ENCODE measurements around the gene HIVEP3. TPM values are rescaled to one million over a fixed set of nuclear protein-coding genes. Genes with fewer than 3 reads are reported as not detected.

HIVEP3 gene
- total RNA-seq, 1 donor from 2014 or later = 2.9 TPM

DNA sequence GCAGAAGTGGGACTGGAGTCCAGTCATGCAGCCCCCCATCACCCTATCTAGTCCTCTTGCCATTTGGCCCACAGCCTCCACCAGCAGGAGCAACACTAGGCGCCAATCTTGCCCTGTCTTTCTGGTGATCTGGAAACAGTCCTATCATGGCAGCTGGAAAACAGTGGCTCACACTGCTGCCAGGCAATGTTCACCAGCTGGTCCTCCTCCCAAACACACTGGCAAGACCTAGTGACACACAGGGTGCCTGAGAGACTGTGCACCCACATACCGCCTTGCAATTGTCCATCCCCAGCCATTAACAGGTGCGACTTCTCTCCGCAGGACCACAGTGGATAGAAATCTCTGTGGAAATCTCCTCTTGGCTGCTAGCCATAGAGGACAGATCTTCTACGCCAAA is 105.5 kb downstream of the HIVEP3 start:
- H3K9me3 ChIP-seq = no peaks in the 10 kb centered on the region
- no peaks in the 10 kb centered on the region for H3K36me3 ChIP-seq
- intact Hi-C loops (cut with DNase I) = loop anchor here (5.0 kb wide), 1 partner anchor 44 kb away; no protein-coding TSS in a partner anchor
- TF ChIP-seq POLR2AphosphoS5 (IDR thresholded peaks at IDR 0.05; ENCODE audit: insufficient read depth in 1 of 2, low read depth in 1 of 2) (no peak), POLR2A (IDR thresholded peaks at IDR 0.05) (no peak)
- TF ChIP-seq, protein P1, sequence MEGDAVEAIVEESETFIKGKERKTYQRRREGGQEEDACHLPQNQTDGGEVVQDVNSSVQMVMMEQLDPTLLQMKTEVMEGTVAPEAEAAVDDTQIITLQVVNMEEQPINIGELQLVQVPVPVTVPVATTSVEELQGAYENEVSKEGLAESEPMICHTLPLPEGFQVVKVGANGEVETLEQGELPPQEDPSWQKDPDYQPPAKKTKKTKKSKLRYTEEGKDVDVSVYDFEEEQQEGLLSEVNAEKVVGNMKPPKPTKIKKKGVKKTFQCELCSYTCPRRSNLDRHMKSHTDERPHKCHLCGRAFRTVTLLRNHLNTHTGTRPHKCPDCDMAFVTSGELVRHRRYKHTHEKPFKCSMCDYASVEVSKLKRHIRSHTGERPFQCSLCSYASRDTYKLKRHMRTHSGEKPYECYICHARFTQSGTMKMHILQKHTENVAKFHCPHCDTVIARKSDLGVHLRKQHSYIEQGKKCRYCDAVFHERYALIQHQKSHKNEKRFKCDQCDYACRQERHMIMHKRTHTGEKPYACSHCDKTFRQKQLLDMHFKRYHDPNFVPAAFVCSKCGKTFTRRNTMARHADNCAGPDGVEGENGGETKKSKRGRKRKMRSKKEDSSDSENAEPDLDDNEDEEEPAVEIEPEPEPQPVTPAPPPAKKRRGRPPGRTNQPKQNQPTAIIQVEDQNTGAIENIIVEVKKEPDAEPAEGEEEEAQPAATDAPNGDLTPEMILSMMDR (IDR thresholded peaks at IDR 0.05) = no peak
- H3K4me1 ChIP-seq = peaks cover 7% of the 10 kb centered on the region
- no peak for DNase-seq (ENCODE audit: extremely low spot score in 2 of 2)
- H3K4me3 ChIP-seq = no peak overlapping the region
- H3K27ac ChIP-seq = peak overlapping the region; percentile 6
- H3K27me3 ChIP-seq = no peaks in the 10 kb centered on the region

DNA sequence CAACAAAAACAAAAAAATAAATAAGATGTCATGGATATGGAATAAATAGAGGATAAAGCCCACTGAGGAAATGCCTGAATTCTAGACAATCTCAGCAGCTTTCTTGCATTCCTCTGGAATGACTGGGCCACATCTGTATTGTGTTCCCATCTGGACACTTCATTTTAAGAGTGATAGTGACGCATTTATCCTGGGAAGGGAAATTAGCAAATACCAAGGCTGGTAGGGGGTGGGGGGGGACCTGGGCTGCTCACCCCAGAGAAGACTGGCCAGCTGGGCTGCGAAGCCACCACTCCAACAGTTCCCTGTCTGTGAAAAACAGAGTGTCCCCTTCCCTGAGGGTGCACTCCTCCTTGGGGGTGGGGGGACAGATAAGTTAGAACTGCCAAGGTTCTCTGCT is 106.3 kb downstream of the HIVEP3 start:
- Histone ChIP-seq H3K4me1 (peaks cover 7% of the 10 kb centered on the region), H3K9me3 (no peaks in the 10 kb centered on the region), H3K27me3 (no peaks in the 10 kb centered on the region), H3K4me3 (no peak overlapping the region), H3K36me3 (no peaks in the 10 kb centered on the region), H3K27ac (peak overlapping the region; percentile 6)
- intact Hi-C loops (cut with DNase I) = loop anchor here (5.0 kb wide), 1 partner anchor 45 kb away; no protein-coding TSS in a partner anchor
- TF ChIP-seq, protein P1 (IDR thresholded peaks at IDR 0.05) = no peak
- TF ChIP-seq POLR2A (IDR thresholded peaks at IDR 0.05) (no peak), POLR2AphosphoS5 (IDR thresholded peaks at IDR 0.05; ENCODE audit: insufficient read depth in 1 of 2, low read depth in 1 of 2) (no peak)
- DNase-seq (ENCODE audit: extremely low spot score in 2 of 2) = no peak

GRCh38 chr1:41812051-41812450 is 106.7 kb downstream of the HIVEP3 start:
- intact Hi-C loops (cut with DNase I) = loop anchor here (5.0 kb wide), 1 partner anchor 45 kb away; no protein-coding TSS in a partner anchor
- Histone ChIP-seq H3K4me1 (peaks cover 7% of the 10 kb centered on the region), H3K27me3 (no peaks in the 10 kb centered on the region), H3K27ac (no peak overlapping the region), H3K9me3 (no peaks in the 10 kb centered on the region), H3K4me3 (no peak overlapping the region), H3K36me3 (no peaks in the 10 kb centered on the region)
- TF ChIP-seq, protein P1 (IDR thresholded peaks at IDR 0.05) = no peak
- no peak for TF ChIP-seq POLR2AphosphoS5 (IDR thresholded peaks at IDR 0.05; ENCODE audit: insufficient read depth in 1 of 2, low read depth in 1 of 2)
- TF ChIP-seq POLR2A (IDR thresholded peaks at IDR 0.05) = no peak
- DNase-seq (ENCODE audit: extremely low spot score in 2 of 2) = no peak

- no peaks in the 10 kb centered on the region for H3K27me3 ChIP-seq
- H3K27ac ChIP-seq = no peak overlapping the region
- TF ChIP-seq POLR2A (IDR thresholded peaks at IDR 0.05) (no peak), POLR2AphosphoS5 (IDR thresholded peaks at IDR 0.05; ENCODE audit: insufficient read depth in 1 of 2, low read depth in 1 of 2) (no peak)
- TF ChIP-seq, protein P1 (IDR thresholded peaks at IDR 0.05) = no peak
- intact Hi-C loops (cut with DNase I) = loop anchor here (5.0 kb wide), 1 partner anchor 46 kb away; no protein-coding TSS in a partner anchor
- peaks cover 7% of the 10 kb centered on the region for H3K4me1 ChIP-seq
- no peaks in the 10 kb centered on the region for H3K9me3 ChIP-seq
- no peak overlapping the region for H3K4me3 ChIP-seq
- no peaks in the 10 kb centered on the region for H3K36me3 ChIP-seq
- DNase-seq (ENCODE audit: extremely low spot score in 2 of 2) = no peak
These were observed 107.5 kb downstream of the HIVEP3 start for GRCh38 chr1:41811051-41811795.

- Histone ChIP-seq H3K4me3 (no peak overlapping the region), H3K36me3 (no peaks in the 10 kb centered on the region), H3K27ac (no peak overlapping the region), H3K27me3 (no peaks in the 10 kb centered on the region), H3K4me1 (peaks cover 7% of the 10 kb centered on the region), H3K9me3 (no peaks in the 10 kb centered on the region)
- TF ChIP-seq, protein P1 (IDR thresholded peaks at IDR 0.05) = no peak
- TF ChIP-seq POLR2AphosphoS5 (IDR thresholded peaks at IDR 0.05; ENCODE audit: insufficient read depth in 1 of 2, low read depth in 1 of 2) (no peak), POLR2A (IDR thresholded peaks at IDR 0.05) (no peak)
- intact Hi-C loops (cut with DNase I) = loop anchor here (5.0 kb wide), 1 partner anchor 47 kb away; no protein-coding TSS in a partner anchor
- DNase-seq (ENCODE audit: extremely low spot score in 2 of 2) = no peak
These were observed 108.3 kb downstream of the HIVEP3 start for GRCh38 chr1:41810446-41810845.
